Measurements from ENCODE around the gene HCN3. TPM values are rescaled to one million over a fixed set of nuclear protein-coding genes. Genes with fewer than 3 reads are reported as not detected.
"Not testable (repeated sequence)": the region's sequence is repeated elsewhere in the genome, so short reads cannot be mapped to it uniquely, and the experiment has no call there.

HCN3 gene
- total RNA-seq, 1 experiment from 2014 or later: 7.7 TPM

- Histone ChIP-seq H3K36me3 (replicated peaks; ENCODE audit: control insufficient read depth, insufficient read depth, low read length) (no peaks in the 10 kb centered on the region), H3K4me3 (ENCODE audit: insufficient read depth, low read depth, low read length) (no peak overlapping the region), H3K27me3 (ENCODE audit: control insufficient read depth, insufficient read depth, low read length) (no peaks in the 10 kb centered on the region)
- no peak for DNase-seq
These were observed 7.8 kb downstream of the HCN3 start for GRCh38 chr1:155285063-155285462.

- H3K36me3 ChIP-seq (replicated peaks; ENCODE audit: control insufficient read depth, insufficient read depth, low read length): no peaks in the 10 kb centered on the region
- H3K27me3 ChIP-seq (ENCODE audit: control insufficient read depth, insufficient read depth, low read length): no peaks in the 10 kb centered on the region
- DNase-seq: no peak
- no peak overlapping the region for H3K4me3 ChIP-seq (ENCODE audit: insufficient read depth, low read depth, low read length)
These were observed 8.4 kb downstream of the HCN3 start for GRCh38 chr1:155285631-155286044.

GRCh38 chr1:155286544-155286943, 9.3 kb downstream of the HCN3 start:
- H3K36me3 ChIP-seq (replicated peaks; ENCODE audit: control insufficient read depth, insufficient read depth, low read length): no peaks in the 10 kb centered on the region
- H3K27me3 ChIP-seq (ENCODE audit: control insufficient read depth, insufficient read depth, low read length): no peaks in the 10 kb centered on the region
- no peak for DNase-seq
- H3K4me3 ChIP-seq (ENCODE audit: insufficient read depth, low read depth, low read length): no peak overlapping the region

- Histone ChIP-seq H3K36me3 (replicated peaks; ENCODE audit: control insufficient read depth, insufficient read depth, low read length) (no peaks in the 10 kb centered on the region), H3K27me3 (ENCODE audit: control insufficient read depth, insufficient read depth, low read length) (peaks cover 3% of the 10 kb centered on the region; the same call in 1 of the 2 replicates), H3K4me3 (ENCODE audit: insufficient read depth, low read depth, low read length) (no peak overlapping the region)
- peak; percentile 29 for DNase-seq
These were observed 10.8 kb downstream of the HCN3 start for GRCh38 chr1:155287987-155288543.

- not testable (repeated sequence) for H3K4me3 ChIP-seq (ENCODE audit: insufficient read depth, low read depth, low read length); H3K36me3 ChIP-seq (replicated peaks; ENCODE audit: control insufficient read depth, insufficient read depth, low read length); DNase-seq
- peaks cover 32% of the 10 kb centered on the region for H3K27me3 ChIP-seq (ENCODE audit: control insufficient read depth, insufficient read depth, low read length)
These were observed 13.7 kb downstream of the HCN3 start for GRCh38 chr1:155291006-155291405.

- no peaks in the 10 kb centered on the region for H3K36me3 ChIP-seq (replicated peaks; ENCODE audit: control insufficient read depth, insufficient read depth, low read length)
- DNase-seq: no peak
- peaks cover 36% of the 10 kb centered on the region for H3K27me3 ChIP-seq (ENCODE audit: control insufficient read depth, insufficient read depth, low read length)
- H3K4me3 ChIP-seq (ENCODE audit: insufficient read depth, low read depth, low read length): no peak overlapping the region
These were observed 16.0 kb downstream of the HCN3 start for GRCh38 chr1:155293086-155293749.

GRCh38 chr1:155294520-155295182, 17.4 kb downstream of the HCN3 start:
- peak overlapping the region; percentile 77 for H3K4me3 ChIP-seq (ENCODE audit: insufficient read depth, low read depth, low read length)
- no peaks in the 10 kb centered on the region for H3K36me3 ChIP-seq (replicated peaks; ENCODE audit: control insufficient read depth, insufficient read depth, low read length)
- H3K27me3 ChIP-seq (ENCODE audit: control insufficient read depth, insufficient read depth, low read length): peaks cover 36% of the 10 kb centered on the region
- DNase-seq: peak; percentile 72

- H3K27me3 ChIP-seq (ENCODE audit: control insufficient read depth, insufficient read depth, low read length): peaks cover 36% of the 10 kb centered on the region
- DNase-seq: peak; percentile 80
- H3K4me3 ChIP-seq (ENCODE audit: insufficient read depth, low read depth, low read length): peak overlapping the region; percentile 77
- H3K36me3 ChIP-seq (replicated peaks; ENCODE audit: control insufficient read depth, insufficient read depth, low read length): no peaks in the 10 kb centered on the region
These were observed 18.1 kb downstream of the HCN3 start for GRCh38 chr1:155295183-155295941.

- DNase-seq: no peak
- H3K4me3 ChIP-seq (ENCODE audit: insufficient read depth, low read depth, low read length): peak overlapping the region; percentile 77
- H3K36me3 ChIP-seq (replicated peaks; ENCODE audit: control insufficient read depth, insufficient read depth, low read length): no peaks in the 10 kb centered on the region
- H3K27me3 ChIP-seq (ENCODE audit: control insufficient read depth, insufficient read depth, low read length): peaks cover 36% of the 10 kb centered on the region
These were observed 18.6 kb downstream of the HCN3 start for GRCh38 chr1:155295942-155296267.

- no peaks in the 10 kb centered on the region for H3K36me3 ChIP-seq (replicated peaks; ENCODE audit: control insufficient read depth, insufficient read depth, low read length)
- peaks cover 38% of the 10 kb centered on the region for H3K27me3 ChIP-seq (ENCODE audit: control insufficient read depth, insufficient read depth, low read length)
- H3K4me3 ChIP-seq (ENCODE audit: insufficient read depth, low read depth, low read length): no peak overlapping the region
- no peak for DNase-seq
These were observed 19.4 kb downstream of the HCN3 start for GRCh38 chr1:155296661-155297060.

GRCh38 chr1:155297384-155297783, 20.1 kb downstream of the HCN3 start:
- DNase-seq: no peak
- Histone ChIP-seq H3K4me3 (ENCODE audit: insufficient read depth, low read depth, low read length) (no peak overlapping the region), H3K36me3 (replicated peaks; ENCODE audit: control insufficient read depth, insufficient read depth, low read length) (no peaks in the 10 kb centered on the region), H3K27me3 (ENCODE audit: control insufficient read depth, insufficient read depth, low read length) (peaks cover 38% of the 10 kb centered on the region)

GRCh38 chr1:155300024-155300423, 22.8 kb downstream of the HCN3 start:
- DNase-seq: no peak
- Histone ChIP-seq H3K4me3 (ENCODE audit: insufficient read depth, low read depth, low read length) (no peak overlapping the region), H3K36me3 (replicated peaks; ENCODE audit: control insufficient read depth, insufficient read depth, low read length) (no peaks in the 10 kb centered on the region), H3K27me3 (ENCODE audit: control insufficient read depth, insufficient read depth, low read length) (peaks cover 16% of the 10 kb centered on the region)

- H3K4me3 ChIP-seq (ENCODE audit: insufficient read depth, low read depth, low read length): no peak overlapping the region
- peaks cover 9% of the 10 kb centered on the region; the same call in 1 of the 2 replicates for H3K27me3 ChIP-seq (ENCODE audit: control insufficient read depth, insufficient read depth, low read length)
- H3K36me3 ChIP-seq (replicated peaks; ENCODE audit: control insufficient read depth, insufficient read depth, low read length): no peaks in the 10 kb centered on the region
- no peak for DNase-seq
These were observed 23.5 kb downstream of the HCN3 start for GRCh38 chr1:155300553-155301329.

- Histone ChIP-seq H3K36me3 (replicated peaks; ENCODE audit: control insufficient read depth, insufficient read depth, low read length) (no peaks in the 10 kb centered on the region), H3K27me3 (ENCODE audit: control insufficient read depth, insufficient read depth, low read length) (peaks cover 6% of the 10 kb centered on the region; the same call in 1 of the 2 replicates), H3K4me3 (ENCODE audit: insufficient read depth, low read depth, low read length) (no peak within 1 kb of the TSS)
- DNase-seq: no peak
These were observed 24.1 kb downstream of the HCN3 start, which contains the start of gene PKLR for GRCh38 chr1:155301342-155301841. PKLR (minus strand) TSS chr1:155301438; CDS start chr1:155301395, 43 bp downstream.

Measured in H7 (cell line).